HFF-Myc (cell line): ENCODE measurements around the gene SLIT3.

Experiments
- DNase-seq: peaks from one replicate; pipeline ENCODE4 v3.0.0-alpha.2; 2011; ENCODE audit warnings: low read depth; ENCODE audit errors: extremely low read depth
- H3K4me3 ChIP-seq: replicated peaks from 2 replicates; pipeline ENCODE4 v1.5.1; 2011; ENCODE audit warnings: low read depth, mild to moderate bottlenecking, control low read depth, low read length
- TF ChIP-seq, protein P1 (sequence below): IDR thresholded peaks from 2 replicates; pipeline ENCODE4 v1.5.1; 2012; ENCODE audit warnings: mild to moderate bottlenecking, low read depth, low read length, control low read depth; ENCODE audit errors: missing control alignments

The SLIT3 gene

DNA sequence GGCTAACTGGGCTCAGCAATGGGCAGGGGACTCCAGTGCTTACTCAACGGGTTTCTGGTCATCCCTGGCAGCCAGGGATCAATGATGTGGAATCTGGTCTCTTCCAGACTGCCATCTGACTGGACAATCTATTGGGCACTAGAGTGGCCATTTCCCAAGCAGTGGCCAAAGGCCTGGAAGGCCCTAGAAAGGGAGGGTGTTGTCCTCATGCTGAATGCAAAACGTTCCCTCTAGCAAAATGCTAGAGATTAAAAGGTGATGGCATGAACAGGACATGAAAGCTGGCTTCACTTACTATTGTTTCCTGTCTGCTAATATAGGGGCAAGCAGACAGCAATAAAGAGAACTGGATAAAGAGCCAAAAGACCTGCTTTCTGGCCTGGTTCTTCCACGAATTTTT, 467.6 kb downstream of the SLIT3 start:
- no peak overlapping the region for H3K4me3 ChIP-seq
- DNase-seq: no peak
- TF ChIP-seq, protein P1, sequence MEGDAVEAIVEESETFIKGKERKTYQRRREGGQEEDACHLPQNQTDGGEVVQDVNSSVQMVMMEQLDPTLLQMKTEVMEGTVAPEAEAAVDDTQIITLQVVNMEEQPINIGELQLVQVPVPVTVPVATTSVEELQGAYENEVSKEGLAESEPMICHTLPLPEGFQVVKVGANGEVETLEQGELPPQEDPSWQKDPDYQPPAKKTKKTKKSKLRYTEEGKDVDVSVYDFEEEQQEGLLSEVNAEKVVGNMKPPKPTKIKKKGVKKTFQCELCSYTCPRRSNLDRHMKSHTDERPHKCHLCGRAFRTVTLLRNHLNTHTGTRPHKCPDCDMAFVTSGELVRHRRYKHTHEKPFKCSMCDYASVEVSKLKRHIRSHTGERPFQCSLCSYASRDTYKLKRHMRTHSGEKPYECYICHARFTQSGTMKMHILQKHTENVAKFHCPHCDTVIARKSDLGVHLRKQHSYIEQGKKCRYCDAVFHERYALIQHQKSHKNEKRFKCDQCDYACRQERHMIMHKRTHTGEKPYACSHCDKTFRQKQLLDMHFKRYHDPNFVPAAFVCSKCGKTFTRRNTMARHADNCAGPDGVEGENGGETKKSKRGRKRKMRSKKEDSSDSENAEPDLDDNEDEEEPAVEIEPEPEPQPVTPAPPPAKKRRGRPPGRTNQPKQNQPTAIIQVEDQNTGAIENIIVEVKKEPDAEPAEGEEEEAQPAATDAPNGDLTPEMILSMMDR: no peak

DNA sequence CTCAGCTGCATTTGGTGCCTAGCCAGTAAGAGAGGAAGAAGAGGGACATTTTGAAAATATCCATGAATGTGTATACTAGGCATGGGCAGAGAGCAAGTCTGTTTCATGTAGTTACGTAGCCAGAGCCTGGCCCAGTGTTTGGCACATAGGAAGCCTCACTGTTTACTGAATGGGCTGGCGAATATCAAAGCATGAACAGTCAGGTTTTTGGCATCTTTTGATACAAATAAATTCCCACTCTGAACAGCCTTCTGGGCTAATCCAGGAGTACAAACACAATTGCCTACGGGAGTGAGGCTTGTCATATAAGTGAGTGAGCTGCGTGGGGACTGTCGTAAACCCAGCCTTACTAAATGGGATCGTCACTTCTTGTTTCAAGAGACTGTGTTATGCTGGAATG, 468.6 kb downstream of the SLIT3 start:
- no peak for DNase-seq
- TF ChIP-seq, protein P1: no peak
- no peak overlapping the region for H3K4me3 ChIP-seq

- no peak for DNase-seq
- TF ChIP-seq, protein P1: no peak
- no peak overlapping the region for H3K4me3 ChIP-seq
Observed at GRCh38 chr5:168831383-168831782, 469.6 kb downstream of the SLIT3 start.

- TF ChIP-seq, protein P1: no peak
- DNase-seq: no peak
- no peak overlapping the region for H3K4me3 ChIP-seq
Observed at GRCh38 chr5:168830833-168831232, 470.1 kb downstream of the SLIT3 start.

- TF ChIP-seq, protein P1: no peak
- DNase-seq: no peak
- H3K4me3 ChIP-seq: no peak overlapping the region
Observed at GRCh38 chr5:168829922-168830417, 471.0 kb downstream of the SLIT3 start.

GRCh38 chr5:168829044-168829443, 471.9 kb downstream of the SLIT3 start:
- H3K4me3 ChIP-seq: no peak overlapping the region
- TF ChIP-seq, protein P1: no peak
- no peak for DNase-seq

- DNase-seq: no peak
- H3K4me3 ChIP-seq: no peak overlapping the region
- TF ChIP-seq, protein P1: no peak
Observed at GRCh38 chr5:168827636-168828035, 473.3 kb downstream of the SLIT3 start.
